Vagina (tissue), 2 donors: ENCODE measurements around the gene FAM200A.

ENCODE experiments used
- CTCF ChIP-seq, 3 experiments: fragments of 450-650 bp in 2 of 3; fragments of 200-600 bp in 1 of 3; sonication (generic) in 1 of 3; IDR thresholded peaks; one replicate each; pipeline ENCODE4 v1.5.1; 2017 to 2019; ENCODE audit warnings: antibody characterized with exemption in 3 of 3, mild to moderate bottlenecking in 2 of 3, moderate library complexity in 2 of 3
- POLR2A ChIP-seq, 2 donors: fragments of 450-650 bp; IDR thresholded peaks; one replicate each; pipeline ENCODE4 v1.6.1; 2017; ENCODE audit warnings: antibody characterized with exemption in 2 of 2, mild to moderate bottlenecking in 2 of 2, moderate library complexity in 2 of 2
- POLR2AphosphoS5 ChIP-seq, 2 donors: sonication (generic); formaldehyde crosslinking; IDR thresholded peaks; one replicate each; pipeline ENCODE4 v1.9.0; 2017; ENCODE audit warnings: antibody characterized with exemption in 2 of 2, mild to moderate bottlenecking in 2 of 2, low read depth in 1 of 2; ENCODE audit not compliant: insufficient read depth in 1 of 2

GRCh38 chr7:99540542-99540941 is 11.4 kb downstream of the FAM200A start:
- TF ChIP-seq POLR2AphosphoS5 (IDR thresholded peaks at IDR 0.05; ENCODE audit: insufficient read depth in 1 of 2, low read depth in 1 of 2) = no peak
- TF ChIP-seq POLR2A (IDR thresholded peaks at IDR 0.05) = no peak
- TF ChIP-seq CTCF (IDR thresholded peaks at IDR 0.05) = no peak
